ENCODE data around the gene TMEM115. TPM values are rescaled to one million over a fixed set of nuclear protein-coding genes. Genes with fewer than 3 reads are reported as not detected.
"Not testable (repeated sequence)": the region's sequence is repeated elsewhere in the genome, so short reads cannot be mapped to it uniquely, and the experiment has no call there.

The TMEM115 gene
- polyA plus RNA-seq, 6 donors from 2014 or later, result 24.5 to 34.1 (median 31.6) TPM

GRCh38 chr3:50321336-50322114 is 37.8 kb downstream of the TMEM115 start:
- peak overlapping the region; percentile 92 to 98 (median 96) for H3K27ac Mint-ChIP-seq
- H3K27me3 Mint-ChIP-seq, result no peaks in the 10 kb centered on the region
- H3K36me3 Mint-ChIP-seq, result no peaks in the 10 kb centered on the region
- DNase-seq (peak; percentile 86), ATAC-seq (ENCODE audit: low read depth in 2 of 2) (peak; percentile 81 to 84)
- H3K4me1 Mint-ChIP-seq, result peaks cover 31 to 47% (median 45%) of the 10 kb centered on the region in 3 donors
- H3K9me3 Mint-ChIP-seq, result no peaks in the 10 kb centered on the region
- peak overlapping the region; percentile 87 to 95 (median 88) for H3K4me3 Mint-ChIP-seq

GRCh38 chr3:50320853-50321335 is 38.4 kb downstream of the TMEM115 start:
- H3K27me3 Mint-ChIP-seq, result no peaks in the 10 kb centered on the region
- no peak for DNase-seq
- H3K4me3 Mint-ChIP-seq, result peak overlapping the region; percentile 82 to 97 (median 94)
- H3K9me3 Mint-ChIP-seq, result no peaks in the 10 kb centered on the region
- H3K4me1 Mint-ChIP-seq, result peaks cover 34 to 47% (median 40%) of the 10 kb centered on the region in 3 donors
- H3K27ac Mint-ChIP-seq, result peak overlapping the region in 4 of 6 donors; percentile 88 to 94 (median 92)
- peak; percentile 63 to 66 for ATAC-seq (ENCODE audit: low read depth in 2 of 2)
- H3K36me3 Mint-ChIP-seq, result no peaks in the 10 kb centered on the region

- Mint-ChIP-seq H3K9me3 (no peaks in the 10 kb centered on the region), H3K27me3 (no peaks in the 10 kb centered on the region), H3K4me1 (peaks cover 33 to 45% (median 34%) of the 10 kb centered on the region in 3 donors), H3K4me3 (peak overlapping the region; percentile 82 to 97 (median 94)), H3K36me3 (no peaks in the 10 kb centered on the region), H3K27ac (peak overlapping the region in 3 of 6 donors; percentile 54 to 92 (median 70))
- ATAC-seq (ENCODE audit: low read depth in 2 of 2), result no peak
- no peak for DNase-seq
These were observed 39.3 kb downstream of the TMEM115 start for GRCh38 chr3:50319894-50320625.

GRCh38 chr3:50319181-50319893 is 40.0 kb downstream of the TMEM115 start:
- Mint-ChIP-seq H3K4me1 (peaks cover 26 to 38% (median 27%) of the 10 kb centered on the region in 3 donors), H3K27ac (peak overlapping the region in 2 of 6 donors; percentile 54 to 81), H3K27me3 (no peaks in the 10 kb centered on the region), H3K4me3 (peak overlapping the region in 7 of 8 donors; percentile 10 to 97 (median 55)), H3K9me3 (no peaks in the 10 kb centered on the region), H3K36me3 (no peaks in the 10 kb centered on the region)
- DNase-seq (no peak), ATAC-seq (ENCODE audit: low read depth in 2 of 2) (no peak)

GRCh38 chr3:50318615-50319014 is 40.7 kb downstream of the TMEM115 start:
- H3K4me3 Mint-ChIP-seq, result peak overlapping the region in 7 of 8 donors; percentile 12 to 97 (median 52)
- no peak overlapping the region for H3K27ac Mint-ChIP-seq
- H3K9me3 Mint-ChIP-seq, result no peaks in the 10 kb centered on the region
- H3K36me3 Mint-ChIP-seq, result no peaks in the 10 kb centered on the region
- no peak for ATAC-seq (ENCODE audit: low read depth in 2 of 2)
- no peaks in the 10 kb centered on the region for H3K27me3 Mint-ChIP-seq
- no peak for DNase-seq
- H3K4me1 Mint-ChIP-seq, result peaks cover 26 to 40% (median 27%) of the 10 kb centered on the region in 3 donors

GRCh38 chr3:50318163-50318562 is 41.2 kb downstream of the TMEM115 start:
- H3K4me3 Mint-ChIP-seq, result peak overlapping the region in 1 of 8 donors; percentile 97
- H3K27ac Mint-ChIP-seq, result no peak overlapping the region
- H3K9me3 Mint-ChIP-seq, result no peaks in the 10 kb centered on the region
- ATAC-seq (ENCODE audit: low read depth in 2 of 2) (no peak), DNase-seq (no peak)
- no peaks in the 10 kb centered on the region for H3K36me3 Mint-ChIP-seq
- no peaks in the 10 kb centered on the region for H3K27me3 Mint-ChIP-seq
- H3K4me1 Mint-ChIP-seq, result peaks cover 26 to 36% (median 26%) of the 10 kb centered on the region in 3 donors

GRCh38 chr3:50317300-50317699 is 42.0 kb downstream of the TMEM115 start:
- Mint-ChIP-seq H3K36me3 (no peaks in the 10 kb centered on the region), H3K9me3 (no peaks in the 10 kb centered on the region), H3K4me3 (peak overlapping the region in 1 of 8 donors; percentile 65), H3K4me1 (peaks cover 17 to 34% (median 26%) of the 10 kb centered on the region in 3 donors), H3K27ac (no peak overlapping the region), H3K27me3 (no peaks in the 10 kb centered on the region)
- DNase-seq (no peak), ATAC-seq (ENCODE audit: low read depth in 2 of 2) (no peak)

GRCh38 chr3:50316657-50317242 is 42.6 kb downstream of the TMEM115 start:
- Mint-ChIP-seq H3K4me1 (peaks cover 16 to 34% (median 26%) of the 10 kb centered on the region in 3 donors), H3K4me3 (peak overlapping the region in 1 of 8 donors; percentile 77), H3K27ac (peak overlapping the region in 1 of 6 donors; percentile 51), H3K36me3 (no peaks in the 10 kb centered on the region), H3K9me3 (no peaks in the 10 kb centered on the region), H3K27me3 (no peaks in the 10 kb centered on the region)
- no peak for DNase-seq
- no peak for ATAC-seq (ENCODE audit: low read depth in 2 of 2)

- H3K4me1 Mint-ChIP-seq, result peaks cover 10 to 22% (median 17%) of the 10 kb centered on the region in 3 donors
- DNase-seq (no peak), ATAC-seq (ENCODE audit: low read depth in 2 of 2) (no peak)
- H3K9me3 Mint-ChIP-seq, result peaks cover 0 to 3% (median 0%) of the 10 kb centered on the region in 7 donors
- no peak overlapping the region for H3K27ac Mint-ChIP-seq
- peak overlapping the region in 1 of 8 donors; percentile 9 for H3K4me3 Mint-ChIP-seq
- no peaks in the 10 kb centered on the region for H3K27me3 Mint-ChIP-seq
- no peaks in the 10 kb centered on the region for H3K36me3 Mint-ChIP-seq
These were observed 44.5 kb downstream of the TMEM115 start for GRCh38 chr3:50314816-50315215.

GRCh38 chr3:50314342-50314741 is 45.0 kb downstream of the TMEM115 start:
- Mint-ChIP-seq H3K9me3 (peaks cover 0 to 4% (median 0%) of the 10 kb centered on the region in 7 donors), H3K4me3 (no peak overlapping the region), H3K27ac (peak overlapping the region in 1 of 6 donors; percentile 53), H3K4me1 (peaks cover 10 to 18% (median 15%) of the 10 kb centered on the region in 3 donors), H3K27me3 (no peaks in the 10 kb centered on the region), H3K36me3 (no peaks in the 10 kb centered on the region)
- no peak for ATAC-seq (ENCODE audit: low read depth in 2 of 2)
- DNase-seq, result no peak

GRCh38 chr3:50312041-50312440 is 47.3 kb downstream of the TMEM115 start:
- not testable (repeated sequence) for H3K36me3 Mint-ChIP-seq; H3K27ac Mint-ChIP-seq; H3K4me1 Mint-ChIP-seq; H3K9me3 Mint-ChIP-seq; H3K27me3 Mint-ChIP-seq; ATAC-seq (ENCODE audit: low read depth in 2 of 2); H3K4me3 Mint-ChIP-seq; DNase-seq
